C4-2B (cell line): ENCODE data around the gene HSD17B4.
A peak's percentile ranks its signal among the peaks of the same experiment; 100 is the strongest.
"Not testable (repeated sequence)": the region's sequence is repeated elsewhere in the genome, so short reads cannot be mapped to it uniquely, and the experiment has no call there.

Experiments
- H3K27ac ChIP-seq: fragments of 450-650 bp; 2 replicates; pipeline ENCODE4 v1.5.1; 2017
- CTCF ChIP-seq: fragments of 450-650 bp; conservative IDR thresholded peaks from 2 replicates; pipeline ENCODE4 v1.5.1; 2017; ENCODE audit warnings: mild to moderate bottlenecking
- ZFX ChIP-seq: fragments of 450-650 bp; IDR thresholded peaks from 2 replicates; pipeline ENCODE4 v1.6.1; 2017

HSD17B4 gene

GRCh38 chr5:119468286-119468685 is 16.0 kb downstream of the HSD17B4 start:
- TF ChIP-seq ZFX = no peak
- no peak for TF ChIP-seq CTCF
- H3K27ac ChIP-seq = no peak overlapping the region

GRCh38 chr5:119470105-119470763 is 17.9 kb downstream of the HSD17B4 start:
- no peak overlapping the region for H3K27ac ChIP-seq
- TF ChIP-seq CTCF (no peak), ZFX (no peak)

GRCh38 chr5:119470851-119471451 is 18.7 kb downstream of the HSD17B4 start:
- TF ChIP-seq CTCF = peak; percentile 91
- TF ChIP-seq ZFX = no peak
- H3K27ac ChIP-seq = no peak overlapping the region

- no peak for TF ChIP-seq CTCF
- TF ChIP-seq ZFX = no peak
- no peak overlapping the region for H3K27ac ChIP-seq
These were observed 20.9 kb downstream of the HSD17B4 start for GRCh38 chr5:119473241-119473640.

GRCh38 chr5:119476341-119476740 is 24.0 kb downstream of the HSD17B4 start:
- no peak overlapping the region for H3K27ac ChIP-seq
- TF ChIP-seq ZFX (no peak), CTCF (no peak)

GRCh38 chr5:119478781-119479180 is 26.5 kb downstream of the HSD17B4 start:
- H3K27ac ChIP-seq = no peak overlapping the region
- TF ChIP-seq ZFX (no peak), CTCF (no peak)

GRCh38 chr5:119480629-119481028 is 28.3 kb downstream of the HSD17B4 start:
- H3K27ac ChIP-seq = not testable (repeated sequence)

- no peak overlapping the region for H3K27ac ChIP-seq
- TF ChIP-seq ZFX = no peak
- no peak for TF ChIP-seq CTCF
These were observed 30.9 kb downstream of the HSD17B4 start for GRCh38 chr5:119483155-119483554.
